Thymus (tissue), 11 donors: ENCODE data around the gene TNNT1. TPM values are rescaled to one million over a fixed set of nuclear protein-coding genes. Genes with fewer than 3 reads are reported as not detected.

Experiments used
- DNase-seq, 9 donors: peaks; one replicate each; pipeline ENCODE4 v3.0.0-alpha.2; 2013; ENCODE audit warnings: low spot score in 9 of 9, low read depth in 6 of 9, missing footprints in 1 of 9
- H3K27ac ChIP-seq, 2 donors: one replicate each; pipeline ENCODE4 v1.5.1; 2013; ENCODE audit warnings: control low read depth in 1 of 2, low read depth in 1 of 2, low read length in 1 of 2, mild to moderate bottlenecking in 1 of 2, moderate library complexity in 1 of 2
- H3K27me3 ChIP-seq, 2 donors: one replicate each; pipeline ENCODE4 v1.5.1; 2013; ENCODE audit warnings: low read length in 1 of 2; ENCODE audit not compliant: control insufficient read depth in 2 of 2, insufficient read depth in 1 of 2
- H3K36me3 ChIP-seq, 2 donors: one replicate each; pipeline ENCODE4 v1.5.1; 2013; ENCODE audit warnings: low read length in 1 of 2, mild to moderate bottlenecking in 1 of 2, moderate library complexity in 1 of 2; ENCODE audit not compliant: control insufficient read depth in 2 of 2, insufficient read depth in 2 of 2
- H3K4me1 ChIP-seq, 2 donors: one replicate each; pipeline ENCODE4 v1.5.1; 2013; ENCODE audit warnings: low read length in 2 of 2; ENCODE audit not compliant: control insufficient read depth in 2 of 2, insufficient read depth in 2 of 2
- H3K4me3 ChIP-seq, 2 donors: one replicate each; pipeline ENCODE4 v1.5.1; 2013; ENCODE audit warnings: low read length in 2 of 2, control low read depth in 1 of 2, mild to moderate bottlenecking in 1 of 2
- H3K9me3 ChIP-seq, 2 donors: one replicate each; pipeline ENCODE4 v1.5.1; 2013; ENCODE audit warnings: low read length in 1 of 2, mild to moderate bottlenecking in 1 of 2; ENCODE audit not compliant: control insufficient read depth in 2 of 2, insufficient read depth in 1 of 2
- WGBS: extraction: QIAGEN DNeasy Blood & Tissue Kit; methylation state at CpG from one replicate; pipeline ENCODE4 v1.1.7; 2013; 5-methylcytosine and 5-hydroxymethylcytosine counted together
- polyA plus RNA-seq: library from polyadenylated mRNA; stranded (reverse); fragments of 200-250 nt; gene quantifications from one replicate; pipeline ENCODE4 v1.2.3, GENCODE V29; 2013
- total RNA-seq: library from RNA; stranded (reverse); fragments of 120-200 nt; gene quantifications from one replicate; pipeline ENCODE4 v1.2.4, GENCODE V29; 2013
- donor health status: healthy.

The TNNT1 gene
- total and polyA plus RNA-seq, 2 donors, result 4.3 to 11.9 TPM

- peaks cover 0 to 8% of the 10 kb centered on the region in 2 donors for H3K27me3 ChIP-seq
- DNase-seq, result peak in 2 of 9 donors; percentile 37 to 52
- H3K9me3 ChIP-seq, result peaks cover 0 to 2% of the 10 kb centered on the region in 2 donors
- H3K4me3 ChIP-seq, result peak overlapping the region; percentile 78 to 79
- peaks cover 0 to 11% of the 10 kb centered on the region in 2 donors for H3K36me3 ChIP-seq
- WGBS, result 1% methylated on average over 25 of the region's 25 CpGs
- peak overlapping the region; percentile 55 to 58 for H3K27ac ChIP-seq
- peaks cover 14 to 35% of the 10 kb centered on the region in 2 donors for H3K4me1 ChIP-seq
Observed at GRCh38 chr19:55116232-55116858, 32.7 kb downstream of the TNNT1 start.

GRCh38 chr19:55115446-55116065 is 33.5 kb downstream of the TNNT1 start:
- H3K4me3 ChIP-seq, result peak overlapping the region; percentile 78 to 79

GRCh38 chr19:55114566-55115145 is 34.4 kb downstream of the TNNT1 start:
- peaks cover 0 to 2% of the 10 kb centered on the region in 2 donors for H3K9me3 ChIP-seq
- no peak overlapping the region for H3K4me3 ChIP-seq
- H3K4me1 ChIP-seq, result peaks cover 14 to 35% of the 10 kb centered on the region in 2 donors
- H3K36me3 ChIP-seq, result peaks cover 0 to 17% of the 10 kb centered on the region in 2 donors
- peaks cover 0 to 8% of the 10 kb centered on the region in 2 donors for H3K27me3 ChIP-seq
- WGBS, result 98% methylated on average over 9 of the region's 9 CpGs
- H3K27ac ChIP-seq, result no peak overlapping the region
- no peak for DNase-seq

More at GRCh38 chr19:55115446-55116065, 33.5 kb downstream of the TNNT1 start:
- peaks cover 14 to 35% of the 10 kb centered on the region in 2 donors for H3K4me1 ChIP-seq
- DNase-seq, result no peak
- peaks cover 0 to 2% of the 10 kb centered on the region in 2 donors for H3K9me3 ChIP-seq
- peaks cover 0 to 8% of the 10 kb centered on the region in 2 donors for H3K27me3 ChIP-seq
- 86% methylated on average over 13 of the region's 13 CpGs for WGBS
- peaks cover 0 to 11% of the 10 kb centered on the region in 2 donors for H3K36me3 ChIP-seq
- no peak overlapping the region for H3K27ac ChIP-seq

- Histone ChIP-seq H3K9me3 (peaks cover 0 to 2% of the 10 kb centered on the region in 2 donors), H3K36me3 (peaks cover 9 to 28% of the 10 kb centered on the region in 2 donors), H3K4me1 (peaks cover 14 to 33% of the 10 kb centered on the region in 2 donors), H3K27me3 (peaks cover 0 to 5% of the 10 kb centered on the region in 2 donors), H3K27ac (no peak overlapping the region), H3K4me3 (no peak overlapping the region)
- no peak for DNase-seq
- 90% methylated on average over 12 of the region's 12 CpGs for WGBS
Observed at GRCh38 chr19:55113570-55114039, 35.4 kb downstream of the TNNT1 start.

- no peak for DNase-seq
- peaks cover 9 to 28% of the 10 kb centered on the region in 2 donors for H3K36me3 ChIP-seq
- peaks cover 0 to 2% of the 10 kb centered on the region in 2 donors for H3K9me3 ChIP-seq
- no peaks in the 10 kb centered on the region for H3K27me3 ChIP-seq
- H3K4me3 ChIP-seq, result no peak overlapping the region
- 91% methylated on average over 23 of the region's 23 CpGs for WGBS
- H3K27ac ChIP-seq, result no peak overlapping the region
- H3K4me1 ChIP-seq, result peaks cover 10 to 26% of the 10 kb centered on the region in 2 donors
Observed at GRCh38 chr19:55112777-55113569, 36.0 kb downstream of the TNNT1 start.

GRCh38 chr19:55112246-55112776 is 36.7 kb downstream of the TNNT1 start:
- DNase-seq, result no peak
- WGBS, result 98% methylated on average over 25 of the region's 25 CpGs
- Histone ChIP-seq H3K27ac (no peak overlapping the region), H3K4me1 (peaks cover 10 to 26% of the 10 kb centered on the region in 2 donors), H3K27me3 (no peaks in the 10 kb centered on the region), H3K36me3 (peaks cover 9 to 28% of the 10 kb centered on the region in 2 donors), H3K9me3 (no peaks in the 10 kb centered on the region), H3K4me3 (no peak overlapping the region)

GRCh38 chr19:55111238-55111831 is 37.7 kb downstream of the TNNT1 start:
- peaks cover 10 to 22% of the 10 kb centered on the region in 2 donors for H3K4me1 ChIP-seq
- WGBS, result 94% methylated on average over 21 of the region's 21 CpGs

GRCh38 chr19:55109527-55110291 is 39.3 kb downstream of the TNNT1 start:
- Histone ChIP-seq H3K4me1 (peaks cover 0 to 9% of the 10 kb centered on the region in 2 donors), H3K27me3 (no peaks in the 10 kb centered on the region), H3K36me3 (peaks cover 9 to 39% of the 10 kb centered on the region in 2 donors), H3K4me3 (no peak overlapping the region), H3K9me3 (no peaks in the 10 kb centered on the region), H3K27ac (no peak overlapping the region)
- DNase-seq, result no peak
- 96% methylated on average over 20 of the region's 20 CpGs for WGBS

More at GRCh38 chr19:55111238-55111831, 37.7 kb downstream of the TNNT1 start:
- Histone ChIP-seq H3K27ac (no peak overlapping the region), H3K27me3 (no peaks in the 10 kb centered on the region), H3K36me3 (peaks cover 9 to 34% of the 10 kb centered on the region in 2 donors), H3K4me3 (no peak overlapping the region), H3K9me3 (no peaks in the 10 kb centered on the region)
- no peak for DNase-seq
